PC-9 (cell line): ENCODE data around the gene FHAD1. TPM values are rescaled to one million over a fixed set of nuclear protein-coding genes. Genes with fewer than 3 reads are reported as not detected.

Source experiments
- BruUV-seq: library from RNA; stranded (reverse); fragments of 400-500 nt; replicated peaks from 2 replicates; lab custom pipeline; 2021; lab: Mats Ljungman, UMichigan
- CTCF ChIA-PET: fragments of 300-600 bp; sonication (Branson Sonifier 250); formaldehyde crosslinking; loops from one replicate; lab custom pipeline; 2022; ENCODE audit warnings: antibody characterized with exemption; lab: Charles Lee
- POLR2A ChIA-PET: fragments of 300-600 bp; sonication (Branson Sonifier 250); formaldehyde crosslinking; loops from one replicate; lab custom pipeline; 2022; ENCODE audit warnings: antibody characterized with exemption; ENCODE audit not compliant: unreplicated experiment; lab: Charles Lee
- DNase-seq, 2 experiments: peaks; one replicate each; pipeline versions ENCODE4 v3.0.0 to v3.0.0-alpha.2; 2015 to 2022; ENCODE audit warnings: mixed read lengths in 1 of 2
- H2AFZ ChIP-seq: fragments of 200-600 bp; sonication (generic); 2 replicates; pipeline ENCODE4 v1.8.1; 2017; ENCODE audit warnings: antibody characterized with exemption
- H3F3A ChIP-seq: fragments of 200-600 bp; sonication (generic); 2 replicates; pipeline ENCODE4 v1.8.1; 2017; ENCODE audit warnings: antibody characterized with exemption, mild to moderate bottlenecking, low read depth; ENCODE audit not compliant: insufficient read depth
- H3K27ac ChIP-seq: fragments of 200-600 bp; sonication (generic); 2 replicates; pipeline ENCODE4 v1.6.1; 2016; ENCODE audit warnings: mixed run types
- H3K27me3 ChIP-seq: fragments of 200-600 bp; sonication (generic); 2 replicates; pipeline ENCODE4 v1.6.1; 2016; ENCODE audit warnings: low read depth, mixed run types; ENCODE audit not compliant: insufficient read depth
- H3K36me3 ChIP-seq: fragments of 200-600 bp; sonication (generic); 2 replicates; pipeline ENCODE4 v1.6.1; 2016; ENCODE audit warnings: low read depth, mixed run types
- H3K4me1 ChIP-seq: fragments of 200-600 bp; sonication (generic); replicated peaks from 2 replicates; pipeline ENCODE4 v1.6.1; 2016; ENCODE audit warnings: mixed run types; ENCODE audit not compliant: insufficient read depth
- H3K4me2 ChIP-seq: fragments of 200-600 bp; sonication (generic); 2 replicates; pipeline ENCODE4 v1.6.1; 2017; ENCODE audit warnings: mixed run types
- H3K4me3 ChIP-seq: fragments of 200-600 bp; sonication (generic); 2 replicates; pipeline ENCODE4 v1.6.1; 2016; ENCODE audit warnings: mixed run types
- H3K79me2 ChIP-seq: fragments of 200-600 bp; sonication (generic); 2 replicates; pipeline ENCODE4 v1.6.1; 2017; ENCODE audit warnings: low read depth, mixed run types
- H3K9me2 ChIP-seq: fragments of 200-600 bp; sonication (generic); 2 replicates; pipeline ENCODE4 v1.8.1; 2017; ENCODE audit warnings: mild to moderate bottlenecking; ENCODE audit not compliant: insufficient read depth
- H3K9me3 ChIP-seq: fragments of 200-600 bp; sonication (generic); 2 replicates; pipeline ENCODE4 v1.8.1; 2016; ENCODE audit warnings: low read depth; ENCODE audit not compliant: insufficient read depth
- H4K20me1 ChIP-seq: fragments of 200-600 bp; sonication (generic); 2 replicates; pipeline ENCODE4 v1.8.1; 2017; ENCODE audit not compliant: insufficient read depth
- EZH2 ChIP-seq: fragments of 200-600 bp; sonication (generic); IDR thresholded peaks from 2 replicates; pipeline ENCODE4 v1.8.0; 2017; ENCODE audit warnings: antibody characterized with exemption, low read depth
- intact Hi-C: fragments of 100-400 bp; cut with micrococcal nuclease; formaldehyde crosslinking; loops from one replicate; pipeline ENCODE4 v1.10.0; 2022; ENCODE audit not compliant: unreplicated experiment
- total RNA-seq: library from RNA; stranded (reverse); gene quantifications from 2 replicates; pipeline ENCODE4 v1.2.3, GENCODE V29; 2021
- TF ChIP-seq, protein P1 (sequence below): fragments of 200-600 bp; sonication (generic); conservative IDR thresholded peaks from 2 replicates; pipeline ENCODE4 v1.6.1; 2017; ENCODE audit warnings: mixed run types, antibody characterized with exemption, mild to moderate bottlenecking, moderate library complexity

FHAD1 gene
- total RNA-seq, 1 experiment from 2014 or later: 6.9 TPM

GRCh38 chr1:15326691-15327588 lies 79.9 kb downstream of the FHAD1 start:
- Histone ChIP-seq H2AFZ (no peak overlapping the region), H3F3A (no peaks in the 10 kb centered on the region), H3K4me3 (no peak overlapping the region), H3K27me3 (no peaks in the 10 kb centered on the region), H3K9me3 (no peaks in the 10 kb centered on the region), H3K27ac (no peak overlapping the region), H3K4me2 (no peak overlapping the region), H3K9me2 (no peaks in the 10 kb centered on the region), H3K36me3 (no peaks in the 10 kb centered on the region), H4K20me1 (no peaks in the 10 kb centered on the region), H3K4me1 (no peaks in the 10 kb centered on the region), H3K79me2 (no peaks in the 10 kb centered on the region)
- no peak for DNase-seq
- TF ChIP-seq, protein P1, sequence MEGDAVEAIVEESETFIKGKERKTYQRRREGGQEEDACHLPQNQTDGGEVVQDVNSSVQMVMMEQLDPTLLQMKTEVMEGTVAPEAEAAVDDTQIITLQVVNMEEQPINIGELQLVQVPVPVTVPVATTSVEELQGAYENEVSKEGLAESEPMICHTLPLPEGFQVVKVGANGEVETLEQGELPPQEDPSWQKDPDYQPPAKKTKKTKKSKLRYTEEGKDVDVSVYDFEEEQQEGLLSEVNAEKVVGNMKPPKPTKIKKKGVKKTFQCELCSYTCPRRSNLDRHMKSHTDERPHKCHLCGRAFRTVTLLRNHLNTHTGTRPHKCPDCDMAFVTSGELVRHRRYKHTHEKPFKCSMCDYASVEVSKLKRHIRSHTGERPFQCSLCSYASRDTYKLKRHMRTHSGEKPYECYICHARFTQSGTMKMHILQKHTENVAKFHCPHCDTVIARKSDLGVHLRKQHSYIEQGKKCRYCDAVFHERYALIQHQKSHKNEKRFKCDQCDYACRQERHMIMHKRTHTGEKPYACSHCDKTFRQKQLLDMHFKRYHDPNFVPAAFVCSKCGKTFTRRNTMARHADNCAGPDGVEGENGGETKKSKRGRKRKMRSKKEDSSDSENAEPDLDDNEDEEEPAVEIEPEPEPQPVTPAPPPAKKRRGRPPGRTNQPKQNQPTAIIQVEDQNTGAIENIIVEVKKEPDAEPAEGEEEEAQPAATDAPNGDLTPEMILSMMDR: no peak
- no peak for TF ChIP-seq EZH2
- intact Hi-C loops: loop anchor here (10.0 kb wide), 1 partner anchor 198 kb away; the partner anchor contains the start of genes CASP9 and DNAJC16
- POLR2A ChIA-PET: no interaction called here
- no TSS peak for BruUV-seq
- CTCF ChIA-PET: no interaction called here

DNA sequence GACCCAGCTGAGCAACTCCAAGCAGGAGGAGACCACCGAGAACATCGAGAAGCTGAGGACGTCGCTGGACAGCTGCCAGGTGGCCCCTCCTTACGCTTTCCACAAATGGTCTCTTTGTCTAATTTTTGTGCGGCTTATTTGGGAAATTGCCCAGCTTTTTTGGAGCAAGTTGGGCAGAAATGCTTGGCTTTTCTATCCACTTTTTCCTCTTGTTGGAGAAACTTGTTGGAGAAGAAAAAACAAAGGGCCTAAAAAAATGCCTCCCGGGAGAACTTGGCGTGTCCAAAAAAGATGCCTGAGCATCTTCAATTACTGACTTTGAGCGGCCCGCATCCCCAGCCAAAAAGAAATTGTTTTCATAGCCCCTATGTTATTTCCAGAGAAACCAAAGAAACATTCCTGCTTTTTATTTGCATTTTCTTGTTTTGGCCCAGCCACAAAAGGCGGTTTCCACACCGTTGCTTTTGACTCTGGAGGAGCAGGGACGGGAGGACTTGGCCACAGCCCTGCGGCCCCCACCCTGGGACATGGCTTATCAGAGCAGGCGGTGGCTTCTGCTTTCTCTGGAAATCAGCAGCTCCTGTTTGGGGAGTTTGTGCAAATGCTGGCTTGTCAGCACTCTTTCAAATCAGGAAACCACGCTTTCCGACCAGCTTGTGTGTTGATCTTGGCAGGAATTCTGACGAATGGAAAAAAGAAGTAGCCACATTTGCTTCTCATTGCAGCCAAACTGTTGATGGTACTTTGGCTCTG lies 81.5 kb downstream of the FHAD1 start:
- no peaks in the 10 kb centered on the region for H3K79me2 ChIP-seq
- H3K9me3 ChIP-seq: no peaks in the 10 kb centered on the region
- no peaks in the 10 kb centered on the region for H3K27me3 ChIP-seq
- no peak overlapping the region for H3K4me2 ChIP-seq
- BruUV-seq: no TSS peak
- H3K4me3 ChIP-seq: no peak overlapping the region
- no peaks in the 10 kb centered on the region for H3K36me3 ChIP-seq
- intact Hi-C loops: loop anchor here (10.0 kb wide), 1 partner anchor 196 kb away; the partner anchor contains the start of genes CASP9 and DNAJC16
- POLR2A ChIA-PET: no interaction called here
- H3K4me1 ChIP-seq: no peaks in the 10 kb centered on the region
- no peak overlapping the region for H3K27ac ChIP-seq
- H2AFZ ChIP-seq: no peak overlapping the region
- H3F3A ChIP-seq: no peaks in the 10 kb centered on the region
- no peaks in the 10 kb centered on the region for H4K20me1 ChIP-seq
- no peak for TF ChIP-seq EZH2
- TF ChIP-seq, protein P1: no peak
- no peaks in the 10 kb centered on the region for H3K9me2 ChIP-seq
- DNase-seq: no peak
- CTCF ChIA-PET: no interaction called here

- CTCF ChIA-PET: no interaction called here
- intact Hi-C loops: loop anchor here (10.0 kb wide), 1 partner anchor 196 kb away; the partner anchor contains the start of genes CASP9 and DNAJC16
Observed at GRCh38 chr1:15329104-15329820, 82.2 kb downstream of the FHAD1 start.

More at GRCh38 chr1:15329104-15329820, 82.2 kb downstream of the FHAD1 start:
- TF ChIP-seq EZH2: no peak
- TF ChIP-seq, protein P1: no peak
- Histone ChIP-seq H3K9me2 (no peaks in the 10 kb centered on the region), H3K36me3 (no peaks in the 10 kb centered on the region), H3K9me3 (no peaks in the 10 kb centered on the region), H3K27me3 (no peaks in the 10 kb centered on the region), H3K4me1 (no peaks in the 10 kb centered on the region), H3K27ac (no peak overlapping the region), H3K79me2 (no peaks in the 10 kb centered on the region), H2AFZ (no peak overlapping the region), H4K20me1 (no peaks in the 10 kb centered on the region), H3K4me3 (no peak overlapping the region), H3F3A (no peaks in the 10 kb centered on the region), H3K4me2 (no peak overlapping the region)
- BruUV-seq: no TSS peak
- POLR2A ChIA-PET: no interaction called here
- DNase-seq: no peak
